CD14-positive monocyte (primary cell): ENCODE measurements around the gene TBC1D30. TPM values are rescaled to one million over a fixed set of nuclear protein-coding genes. Genes with fewer than 3 reads are reported as not detected.

Experiments used
- DNase-seq, 3 donors: peaks; one replicate each; pipeline ENCODE4 v3.0.0-alpha.2; 2011 to 2022
- H2AFZ ChIP-seq: 2 replicates; pipeline ENCODE4 v1.6.0; 2012; ENCODE audit warnings: mild to moderate bottlenecking, low read depth, low read length, inconsistent platforms; ENCODE audit not compliant: insufficient read depth, poor library complexity, severe bottlenecking
- H3K27ac ChIP-seq, 2 donors: 1 replicate in 1 of 2; 2 replicates in 1 of 2; pipeline ENCODE4 v1.5.1; 2012 to 2013; ENCODE audit warnings: low read length in 2 of 2, control low read depth in 1 of 2, inconsistent platforms in 1 of 2, low read depth in 1 of 2, mild to moderate bottlenecking in 1 of 2
- H3K27me3 ChIP-seq, 2 donors: one replicate each; pipeline versions ENCODE4 v1.6.0 to v1.6.1; 2011 to 2013; ENCODE audit warnings: low read length in 2 of 2; ENCODE audit not compliant: control insufficient read depth in 2 of 2, insufficient read depth in 2 of 2
- H3K36me3 ChIP-seq, 2 donors: replicated peaks in 1 of 2; 1 replicate in 1 of 2; 2 replicates in 1 of 2; pipeline versions ENCODE4 v1.5.1 to v1.6.1; 2012 to 2013; ENCODE audit warnings: low read length in 2 of 2, control low read depth in 1 of 2, inconsistent platforms in 1 of 2, mild to moderate bottlenecking in 1 of 2; ENCODE audit not compliant: insufficient read depth in 2 of 2, control insufficient read depth in 1 of 2
- H3K4me1 ChIP-seq, 2 donors: 1 replicate in 1 of 2; 2 replicates in 1 of 2; pipeline versions ENCODE4 v1.5.1 to v1.6.1; 2012 to 2013; ENCODE audit warnings: low read length in 2 of 2, control low read depth in 1 of 2, inconsistent platforms in 1 of 2, mild to moderate bottlenecking in 1 of 2, moderate library complexity in 1 of 2; ENCODE audit not compliant: insufficient read depth in 2 of 2, control insufficient read depth in 1 of 2
- H3K4me2 ChIP-seq: replicated peaks from 2 replicates; pipeline ENCODE3; 2012; ENCODE audit warnings: low read length, moderate library complexity, mild to moderate bottlenecking; ENCODE audit not compliant: poor library complexity, severe bottlenecking; ENCODE audit errors: extremely low read depth
- H3K4me3 ChIP-seq, 3 experiments: fragments of 200-600 bp in 1 of 3; sonication (generic) in 1 of 3; replicated peaks in 1 of 3; 1 replicate in 2 of 3; 2 replicates in 1 of 3; pipeline ENCODE4 v1.5.1; 2011 to 2013; ENCODE audit warnings: low read length in 3 of 3, mild to moderate bottlenecking in 3 of 3, control low read depth in 2 of 3, low read depth in 2 of 3, inconsistent platforms in 1 of 3, moderate library complexity in 1 of 3
- H3K79me2 ChIP-seq: 2 replicates; pipeline ENCODE4 v1.6.0; 2012; ENCODE audit warnings: mild to moderate bottlenecking, control low read depth, inconsistent platforms, low read length, moderate library complexity; ENCODE audit not compliant: insufficient read depth
- H3K9ac ChIP-seq: 2 replicates; pipeline ENCODE4 v1.6.0; 2017; ENCODE audit warnings: low read length, mild to moderate bottlenecking; ENCODE audit not compliant: insufficient read depth, poor library complexity, severe bottlenecking
- H3K9me3 ChIP-seq, 2 donors: replicated peaks in 1 of 2; 1 replicate in 1 of 2; 2 replicates in 1 of 2; pipeline versions ENCODE4 v1.5.1 to v1.6.1; 2012 to 2013; ENCODE audit warnings: low read length in 2 of 2, control low read depth in 1 of 2; ENCODE audit not compliant: control insufficient read depth in 1 of 2, insufficient read depth in 1 of 2
- H4K20me1 ChIP-seq: 2 replicates; pipeline ENCODE4 v1.6.0; 2012; ENCODE audit warnings: mild to moderate bottlenecking, low read length, control low read depth, moderate library complexity; ENCODE audit not compliant: insufficient read depth
- H3K27ac Mint-ChIP-seq, 7 donors: one replicate each; pipeline ENCODE4 v1.8.0; 2020; ENCODE audit warnings: mild to moderate bottlenecking in 7 of 7, mixed read lengths in 7 of 7, moderate library complexity in 6 of 7, inconsistent platforms in 2 of 7
- H3K27me3 Mint-ChIP-seq, 3 donors: one replicate each; pipeline ENCODE4 v1.8.0; 2021 to 2022; ENCODE audit warnings: low read depth in 3 of 3, mild to moderate bottlenecking in 3 of 3, mixed read lengths in 3 of 3, moderate library complexity in 3 of 3, inconsistent platforms in 1 of 3
- H3K36me3 Mint-ChIP-seq, 2 donors: one replicate each; pipeline ENCODE4 v1.8.0; 2020; ENCODE audit warnings: mixed read lengths in 2 of 2, inconsistent platforms in 1 of 2, mild to moderate bottlenecking in 1 of 2
- H3K4me1 Mint-ChIP-seq: one replicate; pipeline ENCODE4 v1.8.0; 2020; ENCODE audit warnings: mild to moderate bottlenecking, mixed read lengths
- H3K4me3 Mint-ChIP-seq, 2 donors: one replicate each; pipeline ENCODE4 v1.8.0; 2020; ENCODE audit warnings: mild to moderate bottlenecking in 2 of 2, mixed read lengths in 2 of 2, moderate library complexity in 1 of 2
- H3K9me3 Mint-ChIP-seq, 7 donors: one replicate each; pipeline ENCODE4 v1.8.0; 2020 to 2022; ENCODE audit warnings: mixed read lengths in 7 of 7, mild to moderate bottlenecking in 6 of 7, moderate library complexity in 6 of 7, inconsistent platforms in 2 of 7
- WGBS: methylation state at CpG from one replicate; pipeline ENCODE4 v1.1.5; 2013; ENCODE audit warnings: missing lambda C conversion rate; ENCODE audit not compliant: insufficient coverage; 5-methylcytosine and 5-hydroxymethylcytosine counted together
- intact Hi-C, 2 donors: fragments of 100-400 bp; cut with micrococcal nuclease; formaldehyde crosslinking; loops; one replicate each; pipeline versions ENCODE4 v1.15.0 to v1.15.1; 2023
- polyA plus RNA-seq, 3 donors: library from polyadenylated mRNA; depleted of rRNA in 1 of 3; unstranded in 2 of 3; stranded (reverse) in 1 of 3; fragments of 300-500 nt in 2 of 3; fragments of >200 nt in 1 of 3; fragmentation: Illumina TruSeq in 2 of 3; gene quantifications; 1 replicate in 2 of 3; 2 replicates in 1 of 3; pipeline ENCODE4 v1.2.3, GENCODE V29; 2012 to 2021
- TF ChIP-seq, protein P1 (sequence below): fragments of 200-600 bp; IDR thresholded peaks from one replicate; pipeline ENCODE4 v1.8.0; 2022; ENCODE audit warnings: antibody characterized with exemption, mild to moderate bottlenecking

The TBC1D30 gene
- polyA plus RNA-seq, 3 donors = 1.1 to 2.8 (median 2.7) TPM

DNA sequence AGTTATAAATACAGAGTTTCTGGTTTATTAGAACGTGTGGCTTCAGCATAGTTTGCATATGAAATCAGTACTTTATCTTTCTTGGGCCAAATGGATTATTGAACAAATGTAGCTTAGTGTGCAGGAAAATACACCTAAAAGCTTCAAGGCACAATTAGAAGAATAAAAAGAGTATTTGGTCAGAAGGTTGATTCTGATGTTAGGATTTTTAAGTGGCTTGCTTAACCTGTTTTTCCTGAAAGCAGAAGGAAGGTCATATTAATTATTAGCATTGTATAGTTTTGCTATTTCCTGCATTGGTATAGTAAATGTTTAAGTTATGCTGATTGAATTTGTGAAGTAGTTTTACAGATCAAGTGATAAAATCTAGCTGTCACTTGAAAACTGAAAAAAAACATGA lies 34.3 kb upstream of the TBC1D30 start:
- WGBS = no CpG with 5 or more reads among the region's 1 CpG
- H3K4me2 ChIP-seq = no peak overlapping the region
- intact Hi-C loops = no loop called here

DNA sequence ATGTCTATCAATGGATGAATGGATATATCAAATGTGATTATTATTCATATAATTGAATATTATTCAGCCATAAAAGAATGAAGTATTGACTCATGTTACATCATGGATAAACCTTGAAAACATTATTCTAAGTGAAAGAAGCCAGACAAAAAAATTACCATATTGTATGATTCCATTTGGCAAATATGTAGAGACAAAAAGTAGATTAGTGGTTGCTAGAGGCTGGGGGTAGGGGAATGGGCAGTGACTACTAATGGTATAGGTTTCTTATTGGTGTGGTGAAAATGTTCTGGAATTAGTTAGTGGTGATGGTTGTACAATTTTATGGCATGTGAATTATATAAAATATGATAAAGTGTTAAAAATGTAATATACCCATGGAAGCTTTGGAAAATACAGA lies 33.4 kb upstream of the TBC1D30 start:
- Histone ChIP-seq H3K27ac (no peak overlapping the region), H3K79me2 (no peaks in the 10 kb centered on the region), H3K4me3 (no peak overlapping the region), H3K36me3 (no peaks in the 10 kb centered on the region), H3K27me3 (no peaks in the 10 kb centered on the region), H4K20me1 (no peaks in the 10 kb centered on the region), H3K4me1 (peaks cover 0 to 3% of the 10 kb centered on the region in 2 donors), H3K4me2 (no peak overlapping the region), H2AFZ (no peak overlapping the region), H3K9me3 (no peaks in the 10 kb centered on the region), H3K9ac (no peak overlapping the region)
- H3K9me3 Mint-ChIP-seq = peaks cover 0 to 2% (median 0%) of the 10 kb centered on the region in 7 donors
- peaks cover 4% of the 10 kb centered on the region for H3K4me1 Mint-ChIP-seq
- H3K27ac Mint-ChIP-seq = no peak overlapping the region
- no peak for DNase-seq
- intact Hi-C loops = no loop called here
- TF ChIP-seq, protein P1, sequence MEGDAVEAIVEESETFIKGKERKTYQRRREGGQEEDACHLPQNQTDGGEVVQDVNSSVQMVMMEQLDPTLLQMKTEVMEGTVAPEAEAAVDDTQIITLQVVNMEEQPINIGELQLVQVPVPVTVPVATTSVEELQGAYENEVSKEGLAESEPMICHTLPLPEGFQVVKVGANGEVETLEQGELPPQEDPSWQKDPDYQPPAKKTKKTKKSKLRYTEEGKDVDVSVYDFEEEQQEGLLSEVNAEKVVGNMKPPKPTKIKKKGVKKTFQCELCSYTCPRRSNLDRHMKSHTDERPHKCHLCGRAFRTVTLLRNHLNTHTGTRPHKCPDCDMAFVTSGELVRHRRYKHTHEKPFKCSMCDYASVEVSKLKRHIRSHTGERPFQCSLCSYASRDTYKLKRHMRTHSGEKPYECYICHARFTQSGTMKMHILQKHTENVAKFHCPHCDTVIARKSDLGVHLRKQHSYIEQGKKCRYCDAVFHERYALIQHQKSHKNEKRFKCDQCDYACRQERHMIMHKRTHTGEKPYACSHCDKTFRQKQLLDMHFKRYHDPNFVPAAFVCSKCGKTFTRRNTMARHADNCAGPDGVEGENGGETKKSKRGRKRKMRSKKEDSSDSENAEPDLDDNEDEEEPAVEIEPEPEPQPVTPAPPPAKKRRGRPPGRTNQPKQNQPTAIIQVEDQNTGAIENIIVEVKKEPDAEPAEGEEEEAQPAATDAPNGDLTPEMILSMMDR = no peak
- peaks cover 2 to 6% (median 6%) of the 10 kb centered on the region in 3 donors for H3K27me3 Mint-ChIP-seq
- no peak overlapping the region for H3K4me3 Mint-ChIP-seq
- no peaks in the 10 kb centered on the region for H3K36me3 Mint-ChIP-seq

More for the DNA sequence above, 34.3 kb upstream of the TBC1D30 start:
- no peak overlapping the region for H3K27ac ChIP-seq
- no peak overlapping the region for H3K9ac ChIP-seq
- peaks cover 2% of the 10 kb centered on the region for H3K4me1 Mint-ChIP-seq
- no peaks in the 10 kb centered on the region for H3K79me2 ChIP-seq
- TF ChIP-seq, protein P1 = no peak
- no peak overlapping the region for H3K27ac Mint-ChIP-seq
- no peak for DNase-seq
- no peaks in the 10 kb centered on the region for H3K27me3 ChIP-seq
- peaks cover 0 to 2% (median 0%) of the 10 kb centered on the region in 7 donors for H3K9me3 Mint-ChIP-seq
- H3K27me3 Mint-ChIP-seq = peaks cover 6 to 7% (median 6%) of the 10 kb centered on the region in 3 donors
- no peak overlapping the region for H3K4me3 Mint-ChIP-seq
- H4K20me1 ChIP-seq = no peaks in the 10 kb centered on the region
- H2AFZ ChIP-seq = no peak overlapping the region
- H3K9me3 ChIP-seq = no peaks in the 10 kb centered on the region
- H3K36me3 Mint-ChIP-seq = no peaks in the 10 kb centered on the region
- H3K4me1 ChIP-seq = no peaks in the 10 kb centered on the region
- no peak overlapping the region for H3K4me3 ChIP-seq
- H3K36me3 ChIP-seq = no peaks in the 10 kb centered on the region
